ENCODE measurements around the gene HK1.

DNA sequence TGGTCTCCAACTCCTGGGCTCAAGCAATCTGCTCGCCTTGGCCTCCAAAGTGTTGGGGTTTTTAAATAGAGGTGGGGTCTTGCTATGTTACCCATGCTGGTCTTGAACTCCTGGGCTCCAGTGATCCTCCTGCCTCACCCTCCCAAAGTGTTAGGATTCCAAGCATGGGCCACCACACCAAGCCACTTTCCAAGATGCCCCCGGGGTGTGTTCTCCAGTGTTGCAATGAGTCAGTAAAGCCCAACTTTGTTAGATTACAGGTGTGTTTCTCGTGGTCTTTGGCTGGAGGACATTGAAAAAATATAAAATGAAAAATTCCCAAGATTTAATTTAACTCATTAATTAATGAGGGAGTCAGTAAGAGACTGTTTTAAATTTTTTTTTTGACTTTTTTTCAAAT is 109.2 kb downstream of the HK1 start:
- TF ChIP-seq ZNF331 (CRISPR knock-in tag; IDR thresholded peaks at IDR 0.05) = no peak
- no peak for TF ChIP-seq KDM5A (IDR thresholded peaks at IDR 0.05; ENCODE audit: borderline replicate concordance, low read length)
- TF ChIP-seq, protein P1, sequence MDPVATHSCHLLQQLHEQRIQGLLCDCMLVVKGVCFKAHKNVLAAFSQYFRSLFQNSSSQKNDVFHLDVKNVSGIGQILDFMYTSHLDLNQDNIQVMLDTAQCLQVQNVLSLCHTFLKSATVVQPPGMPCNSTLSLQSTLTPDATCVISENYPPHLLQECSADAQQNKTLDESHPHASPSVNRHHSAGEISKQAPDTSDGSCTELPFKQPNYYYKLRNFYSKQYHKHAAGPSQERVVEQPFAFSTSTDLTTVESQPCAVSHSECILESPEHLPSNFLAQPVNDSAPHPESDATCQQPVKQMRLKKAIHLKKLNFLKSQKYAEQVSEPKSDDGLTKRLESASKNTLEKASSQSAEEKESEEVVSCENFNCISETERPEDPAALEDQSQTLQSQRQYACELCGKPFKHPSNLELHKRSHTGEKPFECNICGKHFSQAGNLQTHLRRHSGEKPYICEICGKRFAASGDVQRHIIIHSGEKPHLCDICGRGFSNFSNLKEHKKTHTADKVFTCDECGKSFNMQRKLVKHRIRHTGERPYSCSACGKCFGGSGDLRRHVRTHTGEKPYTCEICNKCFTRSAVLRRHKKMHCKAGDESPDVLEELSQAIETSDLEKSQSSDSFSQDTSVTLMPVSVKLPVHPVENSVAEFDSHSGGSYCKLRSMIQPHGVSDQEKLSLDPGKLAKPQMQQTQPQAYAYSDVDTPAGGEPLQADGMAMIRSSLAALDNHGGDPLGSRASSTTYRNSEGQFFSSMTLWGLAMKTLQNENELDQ (CRISPR knock-in tag; IDR thresholded peaks at IDR 0.05; ENCODE audit: borderline replicate concordance) = no peak
- no peak for TF ChIP-seq ZNF740 (CRISPR knock-in tag; IDR thresholded peaks at IDR 0.05)
- TF ChIP-seq NBN (conservative IDR thresholded peaks at IDR 0.05) = no peak
- TF ChIP-seq ASH2L (IDR thresholded peaks at IDR 0.05; ENCODE audit: insufficient read length, low read depth, low read length) = no peak
- no peak for TF ChIP-seq ATF4 (CRISPR knock-in tag; IDR thresholded peaks at IDR 0.05)
- no peak for TF ChIP-seq ZNF263 (CRISPR knock-in tag; IDR thresholded peaks at IDR 0.05)
- TF ChIP-seq EZH2 (conservative IDR thresholded peaks at IDR 0.05; ENCODE audit: low read depth, low read length) = no peak
- TF ChIP-seq, protein P2, sequence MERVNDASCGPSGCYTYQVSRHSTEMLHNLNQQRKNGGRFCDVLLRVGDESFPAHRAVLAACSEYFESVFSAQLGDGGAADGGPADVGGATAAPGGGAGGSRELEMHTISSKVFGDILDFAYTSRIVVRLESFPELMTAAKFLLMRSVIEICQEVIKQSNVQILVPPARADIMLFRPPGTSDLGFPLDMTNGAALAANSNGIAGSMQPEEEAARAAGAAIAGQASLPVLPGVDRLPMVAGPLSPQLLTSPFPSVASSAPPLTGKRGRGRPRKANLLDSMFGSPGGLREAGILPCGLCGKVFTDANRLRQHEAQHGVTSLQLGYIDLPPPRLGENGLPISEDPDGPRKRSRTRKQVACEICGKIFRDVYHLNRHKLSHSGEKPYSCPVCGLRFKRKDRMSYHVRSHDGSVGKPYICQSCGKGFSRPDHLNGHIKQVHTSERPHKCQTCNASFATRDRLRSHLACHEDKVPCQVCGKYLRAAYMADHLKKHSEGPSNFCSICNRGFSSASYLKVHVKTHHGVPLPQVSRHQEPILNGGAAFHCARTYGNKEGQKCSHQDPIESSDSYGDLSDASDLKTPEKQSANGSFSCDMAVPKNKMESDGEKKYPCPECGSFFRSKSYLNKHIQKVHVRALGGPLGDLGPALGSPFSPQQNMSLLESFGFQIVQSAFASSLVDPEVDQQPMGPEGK (CRISPR knock-in tag; IDR thresholded peaks at IDR 0.05) = no peak
- no peak for TF ChIP-seq ZBTB7A (CRISPR knock-in tag; IDR thresholded peaks at IDR 0.05)
- TF ChIP-seq ELF4 (CRISPR knock-in tag; IDR thresholded peaks at IDR 0.05; ENCODE audit: borderline replicate concordance) = no peak

All from HepG2 (cell line).